HG02610 (cell line): Measurements from ENCODE around the gene CLEC4F.
"Not testable (repeated sequence)": the region's sequence is repeated elsewhere in the genome, so short reads cannot be mapped to it uniquely, and the experiment has no call there.

Experiments
- ATAC-seq: cut with Tn5 transposase; IDR thresholded peaks from one replicate; pipeline ENCODE4 v1.9.1; 2021; ENCODE audit warnings: mild to moderate bottlenecking, moderate library complexity; ENCODE audit not compliant: unreplicated experiment

The CLEC4F gene

GRCh38 chr2:70826696-70827350 lies 6.4 kb upstream of the CLEC4F start:
- ATAC-seq = no peak

- ATAC-seq = no peak
These were observed 2.9 kb upstream of the CLEC4F start for GRCh38 chr2:70823249-70823648.

- ATAC-seq = no peak
These were observed 2.4 kb upstream of the CLEC4F start for GRCh38 chr2:70822843-70823242.

- no peak for ATAC-seq
These were observed 3.0 kb downstream of the CLEC4F start for GRCh38 chr2:70817284-70817954.

GRCh38 chr2:70816726-70817125 lies 3.7 kb downstream of the CLEC4F start:
- ATAC-seq = no peak

- no peak for ATAC-seq
These were observed 11.1 kb downstream of the CLEC4F start for GRCh38 chr2:70808983-70809958.

GRCh38 chr2:70807828-70808118 lies 12.6 kb downstream of the CLEC4F start:
- no peak for ATAC-seq

GRCh38 chr2:70807102-70807827 lies 13.1 kb downstream of the CLEC4F start:
- no peak for ATAC-seq

- ATAC-seq = no peak
These were observed 13.8 kb downstream of the CLEC4F start for GRCh38 chr2:70806620-70807019.

GRCh38 chr2:70806013-70806412 lies 14.4 kb downstream of the CLEC4F start:
- no peak for ATAC-seq

- ATAC-seq = no peak
These were observed 18.7 kb downstream of the CLEC4F start for GRCh38 chr2:70801607-70802263.

- no peak for ATAC-seq
These were observed 20.7 kb downstream of the CLEC4F start for GRCh38 chr2:70799706-70800105.

GRCh38 chr2:70797996-70798395 lies 22.4 kb downstream of the CLEC4F start:
- ATAC-seq = not testable (repeated sequence)

- ATAC-seq = no peak
These were observed 22.9 kb downstream of the CLEC4F start for GRCh38 chr2:70797506-70797905.

- no peak for ATAC-seq
These were observed 24.1 kb downstream of the CLEC4F start for GRCh38 chr2:70796262-70796661.

GRCh38 chr2:70795164-70795995 lies 25.0 kb downstream of the CLEC4F start:
- ATAC-seq = no peak

GRCh38 chr2:70793450-70793849 lies 26.9 kb downstream of the CLEC4F start:
- ATAC-seq = no peak

GRCh38 chr2:70790136-70790828 lies 30.1 kb downstream of the CLEC4F start, which contains the start of gene FIGLA:
FIGLA (minus strand) TSS chr2:70790643; CDS start chr2:70790638, 5 bp downstream.
- no peak for ATAC-seq
